IMR-90 (cell line): ENCODE results near the gene ZNF584. TPM values are rescaled to one million over a fixed set of nuclear protein-coding genes. Genes with fewer than 3 reads are reported as not detected.

Source experiments
- ATAC-seq: fragments of 200-7000 bp; cut with Tn5 transposase; 2 replicates; pipeline ENCODE4 v1.9.1; 2020; ENCODE audit warnings: low read depth, mild to moderate bottlenecking, moderate library complexity
- BruUV-seq: library from RNA; stranded (reverse); fragments of 400-500 nt; replicated peaks from 2 replicates; lab custom pipeline; 2021; lab: Mats Ljungman, UMichigan
- CTCF ChIA-PET: fragments of 300-600 bp; formaldehyde crosslinking; extraction: SDS; loops from one replicate; lab custom pipeline; 2021; ENCODE audit warnings: antibody characterized with exemption; lab: Yijun Ruan, JAX
- POLR2A ChIA-PET: fragments of 300-600 bp; sonication (Branson Sonifier 250); formaldehyde crosslinking; loops from one replicate; lab custom pipeline; 2022; ENCODE audit warnings: antibody characterized with exemption; ENCODE audit not compliant: unreplicated experiment; lab: Charles Lee
- DNase-seq: peaks from one replicate; pipeline ENCODE4 v3.0.0; 2013
- H2AFZ ChIP-seq: replicated peaks from 2 replicates; pipeline ENCODE3; 2013; ENCODE audit warnings: low read length, mild to moderate bottlenecking; ENCODE audit not compliant: poor library complexity
- H2AK5ac ChIP-seq: 2 replicates; pipeline ENCODE4 v1.6.1; 2013; ENCODE audit warnings: low read depth, low read length, inconsistent platforms
- H2AK9ac ChIP-seq: replicated peaks from 2 replicates; pipeline ENCODE3; 2013; ENCODE audit warnings: mild to moderate bottlenecking, low read depth, low read length, moderate library complexity; ENCODE audit not compliant: poor library complexity
- H2BK120ac ChIP-seq: 2 replicates; pipeline ENCODE4 v1.6.1; 2013; ENCODE audit warnings: low read depth, low read length, inconsistent platforms
- H2BK15ac ChIP-seq: 3 replicates; pipeline ENCODE4 v1.6.1; 2013; ENCODE audit warnings: low read depth, low read length, inconsistent platforms
- H2BK20ac ChIP-seq: 2 replicates; pipeline ENCODE4 v1.6.1; 2013; ENCODE audit warnings: low read depth, mild to moderate bottlenecking, inconsistent platforms, low read length, moderate library complexity
- H2BK5ac ChIP-seq: 2 replicates; pipeline ENCODE4 v1.6.1; 2013; ENCODE audit warnings: mild to moderate bottlenecking, low read depth, low read length, inconsistent platforms; ENCODE audit not compliant: poor library complexity, severe bottlenecking
- H3K14ac ChIP-seq: replicated peaks from 2 replicates; pipeline ENCODE4 v1.6.1; 2013; ENCODE audit warnings: low read depth, low read length, inconsistent platforms
- H3K18ac ChIP-seq: 2 replicates; pipeline ENCODE4 v1.6.1; 2013; ENCODE audit warnings: low read depth, low read length, control low read depth
- H3K23ac ChIP-seq: 2 replicates; pipeline ENCODE4 v1.6.1; 2013; ENCODE audit warnings: low read depth, low read length, inconsistent platforms
- H3K27ac ChIP-seq: 2 replicates; pipeline ENCODE4 v1.5.1; 2013; ENCODE audit warnings: mild to moderate bottlenecking, control low read depth, low read length; ENCODE audit not compliant: insufficient read depth
- H3K27me3 ChIP-seq: 2 replicates; pipeline ENCODE4 v1.6.1; 2013; ENCODE audit warnings: low read length; ENCODE audit not compliant: control insufficient read depth, insufficient read depth
- H3K36me3 ChIP-seq: 2 replicates; pipeline ENCODE4 v1.6.1; 2013; ENCODE audit warnings: low read length, mixed read lengths; ENCODE audit not compliant: control insufficient read depth, insufficient read depth
- H3K4ac ChIP-seq: 2 replicates; pipeline ENCODE4 v1.6.1; 2013; ENCODE audit warnings: low read depth, low read length, inconsistent platforms
- H3K4me1 ChIP-seq: 2 replicates; pipeline ENCODE4 v1.6.1; 2013; ENCODE audit warnings: low read length, mixed read lengths; ENCODE audit not compliant: control insufficient read depth, insufficient read depth
- H3K4me2 ChIP-seq: 2 replicates; pipeline ENCODE4 v1.6.1; 2013; ENCODE audit warnings: low read depth, mild to moderate bottlenecking, control low read depth, low read length, moderate library complexity
- H3K4me3 ChIP-seq: 2 replicates; pipeline ENCODE4 v1.5.1; 2013; ENCODE audit warnings: low read depth, mild to moderate bottlenecking, control low read depth, low read length, moderate library complexity; ENCODE audit not compliant: insufficient read depth
- H3K56ac ChIP-seq: 2 replicates; pipeline ENCODE4 v1.6.1; 2013; ENCODE audit warnings: low read length, inconsistent platforms; ENCODE audit not compliant: insufficient read depth; ENCODE audit errors: extremely low read depth
- H3K79me1 ChIP-seq, 2 experiments: 2 replicates each; pipeline ENCODE4 v1.6.1; 2013; ENCODE audit warnings: low read length in 2 of 2, inconsistent platforms in 1 of 2, low read depth in 1 of 2
- H3K9ac ChIP-seq: 2 replicates; pipeline ENCODE4 v1.6.1; 2013; ENCODE audit warnings: low read depth, low read length, control low read depth
- H3K9me1 ChIP-seq: 2 replicates; pipeline ENCODE4 v1.6.1; 2013; ENCODE audit warnings: low read length, inconsistent platforms; ENCODE audit not compliant: insufficient read depth
- H3K9me3 ChIP-seq: 2 replicates; pipeline ENCODE4 v1.6.1; 2013; ENCODE audit warnings: low read length; ENCODE audit not compliant: control insufficient read depth, insufficient read depth
- H4K20me1 ChIP-seq: 2 replicates; pipeline ENCODE4 v1.6.1; 2013; ENCODE audit warnings: low read length, inconsistent platforms; ENCODE audit not compliant: insufficient read depth
- H4K5ac ChIP-seq: 2 replicates; pipeline ENCODE4 v1.6.1; 2013; ENCODE audit warnings: mild to moderate bottlenecking, low read depth, low read length, control low read depth
- H4K8ac ChIP-seq, 2 experiments: 2 replicates each; pipeline ENCODE4 v1.6.1; 2013; ENCODE audit warnings: low read depth in 2 of 2, low read length in 2 of 2, control low read depth in 1 of 2, inconsistent platforms in 1 of 2
- H4K91ac ChIP-seq: 2 replicates; pipeline ENCODE4 v1.6.1; 2013; ENCODE audit warnings: low read depth, low read length, inconsistent platforms; ENCODE audit not compliant: insufficient read depth
- BHLHE40 ChIP-seq: fragments of 150-350 bp; IDR thresholded peaks from 2 replicates; pipeline ENCODE4 v1.6.1; 2016; ENCODE audit warnings: mild to moderate bottlenecking, low read depth, low read length
- CEBPB ChIP-seq: IDR thresholded peaks from 2 replicates; pipeline ENCODE4 v1.6.1; 2012; ENCODE audit warnings: low read depth, low read length, improper control_type of control experiment
- CHD1 ChIP-seq: IDR thresholded peaks from 2 replicates; pipeline ENCODE4 v1.6.1; 2012; ENCODE audit warnings: low read depth, low read length, improper control_type of control experiment
- ELK1 ChIP-seq: fragments of 150-350 bp; IDR thresholded peaks from 2 replicates; pipeline ENCODE4 v1.6.1; 2016; ENCODE audit warnings: low read depth, mild to moderate bottlenecking, low read length, moderate library complexity, borderline replicate concordance
- FOS ChIP-seq: fragments of 150-350 bp; IDR thresholded peaks from 2 replicates; pipeline ENCODE4 v1.6.1; 2016; ENCODE audit warnings: low read depth, low read length
- MAFK ChIP-seq: IDR thresholded peaks from 2 replicates; pipeline ENCODE4 v1.6.1; 2012; ENCODE audit warnings: low read depth, low read length, improper control_type of control experiment
- MAZ ChIP-seq: IDR thresholded peaks from 2 replicates; pipeline ENCODE4 v1.6.1; 2012; ENCODE audit warnings: low read depth, mild to moderate bottlenecking, low read length, improper control_type of control experiment, moderate library complexity, borderline replicate concordance
- MXI1 ChIP-seq: IDR thresholded peaks from 2 replicates; pipeline ENCODE4 v1.6.1; 2012; ENCODE audit warnings: low read depth, mild to moderate bottlenecking, low read length, moderate library complexity, borderline replicate concordance
- NFE2L2 ChIP-seq: fragments of 150-350 bp; IDR thresholded peaks from 2 replicates; pipeline ENCODE4 v1.6.1; 2016; ENCODE audit warnings: low read depth, mild to moderate bottlenecking, low read length
- POLR2A ChIP-seq: IDR thresholded peaks from 2 replicates; pipeline ENCODE4 v1.6.1; 2012; ENCODE audit warnings: mild to moderate bottlenecking, low read depth, low read length
- RAD21 ChIP-seq: IDR thresholded peaks from 2 replicates; pipeline ENCODE4 v1.6.1; 2012; ENCODE audit warnings: low read length, improper control_type of control experiment
- RCOR1 ChIP-seq: IDR thresholded peaks from 2 replicates; pipeline ENCODE4 v1.6.1; 2012; ENCODE audit warnings: mild to moderate bottlenecking, low read length, improper control_type of control experiment; ENCODE audit not compliant: insufficient replicate concordance
- RFX5 ChIP-seq: IDR thresholded peaks from 2 replicates; pipeline ENCODE4 v1.8.0; 2012; ENCODE audit warnings: low read depth, mild to moderate bottlenecking, low read length, moderate library complexity
- SMC3 ChIP-seq: fragments of 150-350 bp; IDR thresholded peaks from 2 replicates; pipeline ENCODE4 v1.6.1; 2016; ENCODE audit warnings: low read depth, mild to moderate bottlenecking, antibody characterized with exemption, low read length, moderate library complexity
- USF2 ChIP-seq: fragments of 150-350 bp; IDR thresholded peaks from 2 replicates; pipeline ENCODE4 v1.6.1; 2017; ENCODE audit warnings: mild to moderate bottlenecking, antibody characterized with exemption, low read length, low read depth
- WGBS, 2 experiments: methylation state at CpG; one replicate each; pipeline versions ENCODE4 v1.1.5 to v1.1.7; 2013; ENCODE audit warnings: missing lambda C conversion rate in 2 of 2; ENCODE audit not compliant: insufficient read length in 1 of 2; ENCODE audit errors: extremely low coverage in 2 of 2; 5-methylcytosine and 5-hydroxymethylcytosine counted together
- dilution Hi-C: fragments of 300-500 bp; cut with HindIII; formaldehyde crosslinking; loops from one replicate; pipeline ENCODE4 v1.14.3; 2018; ENCODE audit warnings: low sequenced_read_pairs; ENCODE audit not compliant: unreplicated experiment
- in situ Hi-C: fragments of 300-500 bp; cut with MboI; formaldehyde crosslinking; loops from 3 replicates; pipeline ENCODE4 v1.14.3; 2019; ENCODE audit warnings: low sequenced_read_pairs, inconsistent platforms, mixed read lengths
- intact Hi-C: fragments of 100-400 bp; cut with micrococcal nuclease; formaldehyde crosslinking; loops from 2 replicates; pipeline ENCODE4 v1.10.0; 2022
- polyA plus RNA-seq, 3 experiments: library from polyadenylated mRNA; depleted of rRNA; stranded (reverse); fragments of >200 nt; gene quantifications; 2 replicates each; pipeline ENCODE4 v1.2.3, GENCODE V29; 2012; ENCODE audit warnings: low replicate concordance in 1 of 3
- total RNA-seq: library from RNA; depleted of rRNA; stranded (reverse); fragments of >200 nt; gene quantifications from 2 replicates; pipeline ENCODE4 v1.2.3, GENCODE V29; 2012
- TF ChIP-seq, protein P1 (sequence below): conservative IDR thresholded peaks from 2 replicates; pipeline ENCODE4 v1.5.1; 2012; ENCODE audit warnings: mild to moderate bottlenecking, low read depth, low read length, improper control_type of control experiment

The ZNF584 gene
- total and polyA plus RNA-seq, 2 of the 4 experiments (the other 2 are of a cell fraction) = 11.6 to 15.4 TPM

- dilution Hi-C loops = no loop called here
- Histone ChIP-seq H2BK120ac (no peak overlapping the region), H3K27me3 (no peaks in the 10 kb centered on the region), H3K4me2 (no peak overlapping the region), H3K36me3 (peaks cover 53% of the 10 kb centered on the region), H2BK20ac (no peak overlapping the region), H4K91ac (no peak overlapping the region), H4K5ac (no peak overlapping the region), H3K9me3 (peaks cover 81% of the 10 kb centered on the region), H3K27ac (no peak overlapping the region), H3K4ac (no peak overlapping the region), H3K9ac (no peak overlapping the region), H3K23ac (no peak overlapping the region), H3K4me3 (no peak overlapping the region), H4K8ac (no peak overlapping the region), H2AFZ (no peak overlapping the region), H3K9me1 (no peaks in the 10 kb centered on the region), H3K18ac (no peak overlapping the region), H3K56ac (no peak overlapping the region), H2BK15ac (no peak overlapping the region), H2BK5ac (no peak overlapping the region), H3K79me1 (peaks cover 18 to 22% of the 10 kb centered on the region in 2 experiments), H2AK5ac (no peak overlapping the region), H3K14ac (no peak overlapping the region), H3K4me1 (no peaks in the 10 kb centered on the region; the same call in 1 of the 2 replicates), H4K20me1 (no peaks in the 10 kb centered on the region), H2AK9ac (no peak overlapping the region)
- no peak for TF ChIP-seq RCOR1
- no peak for TF ChIP-seq POLR2A
- TF ChIP-seq SMC3 = no peak
- no peak for TF ChIP-seq NFE2L2
- TF ChIP-seq BHLHE40 = no peak
- no peak for TF ChIP-seq CHD1
- no peak for TF ChIP-seq CEBPB
- no peak for TF ChIP-seq MAFK
- TF ChIP-seq, protein P1, sequence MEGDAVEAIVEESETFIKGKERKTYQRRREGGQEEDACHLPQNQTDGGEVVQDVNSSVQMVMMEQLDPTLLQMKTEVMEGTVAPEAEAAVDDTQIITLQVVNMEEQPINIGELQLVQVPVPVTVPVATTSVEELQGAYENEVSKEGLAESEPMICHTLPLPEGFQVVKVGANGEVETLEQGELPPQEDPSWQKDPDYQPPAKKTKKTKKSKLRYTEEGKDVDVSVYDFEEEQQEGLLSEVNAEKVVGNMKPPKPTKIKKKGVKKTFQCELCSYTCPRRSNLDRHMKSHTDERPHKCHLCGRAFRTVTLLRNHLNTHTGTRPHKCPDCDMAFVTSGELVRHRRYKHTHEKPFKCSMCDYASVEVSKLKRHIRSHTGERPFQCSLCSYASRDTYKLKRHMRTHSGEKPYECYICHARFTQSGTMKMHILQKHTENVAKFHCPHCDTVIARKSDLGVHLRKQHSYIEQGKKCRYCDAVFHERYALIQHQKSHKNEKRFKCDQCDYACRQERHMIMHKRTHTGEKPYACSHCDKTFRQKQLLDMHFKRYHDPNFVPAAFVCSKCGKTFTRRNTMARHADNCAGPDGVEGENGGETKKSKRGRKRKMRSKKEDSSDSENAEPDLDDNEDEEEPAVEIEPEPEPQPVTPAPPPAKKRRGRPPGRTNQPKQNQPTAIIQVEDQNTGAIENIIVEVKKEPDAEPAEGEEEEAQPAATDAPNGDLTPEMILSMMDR = no peak
- no peak for TF ChIP-seq FOS
- no peak for TF ChIP-seq RAD21
- TF ChIP-seq RFX5 = no peak
- TF ChIP-seq USF2 = no peak
- no peak for TF ChIP-seq MXI1
- TF ChIP-seq MAZ = no peak
- no peak for TF ChIP-seq ELK1
- no TSS peak for BruUV-seq
- no CpG with 5 or more reads among the region's 2 CpGs for WGBS, 2 experiments
- no peak for ATAC-seq
- peak; percentile 18 for DNase-seq
- in situ Hi-C loops = no loop called here
- POLR2A ChIA-PET = no interaction called here
- CTCF ChIA-PET = no interaction called here
- intact Hi-C loops = no loop called here
These were observed 25.8 kb downstream of the ZNF584 start for GRCh38 chr19:58434217-58434616.
